ENCODE measurements around the gene NHERF2. TPM values are rescaled to one million over a fixed set of nuclear protein-coding genes. Genes with fewer than 3 reads are reported as not detected.

Gene NHERF2
- total and polyA plus RNA-seq, 2 of the 4 experiments (the other 2 are of a cell fraction): 18.6 to 77.8 TPM

- no peak within 1 kb of the TSS for H3K56ac ChIP-seq (ENCODE audit: extremely low read depth, insufficient read depth, low read length)
- H4K8ac ChIP-seq (ENCODE audit: low read depth in 2 of 2, low read length in 2 of 2): no peak within 1 kb of the TSS
- H3K9ac ChIP-seq (ENCODE audit: low read depth, low read length): no peak within 1 kb of the TSS
- no peak within 1 kb of the TSS for H3K14ac ChIP-seq (replicated peaks; ENCODE audit: low read depth, low read length)
- no peak within 1 kb of the TSS for H2BK15ac ChIP-seq (ENCODE audit: low read depth, low read length)
- no TSS peak for BruUV-seq (replicated peaks)
- H3K27ac ChIP-seq (ENCODE audit: insufficient read depth, low read length): no peak within 1 kb of the TSS
- H2AK9ac ChIP-seq (replicated peaks; ENCODE audit: low read depth, low read length, poor library complexity): peak within 1 kb of the TSS; percentile 65
- no peak for ATAC-seq (ENCODE audit: low read depth)
- H3K18ac ChIP-seq (ENCODE audit: low read depth, low read length): no peak within 1 kb of the TSS
- H3K27me3 ChIP-seq (ENCODE audit: control insufficient read depth, insufficient read depth, low read length): peaks cover 31% of the 10 kb centered on the region; the same call in 1 of the 2 replicates
- DNase-seq: no peak
- H2BK5ac ChIP-seq (ENCODE audit: low read depth, low read length, poor library complexity, severe bottlenecking): no peak within 1 kb of the TSS
- peaks cover 9% of the 10 kb centered on the region for H3K9me1 ChIP-seq (ENCODE audit: insufficient read depth, low read length)
- H4K91ac ChIP-seq (ENCODE audit: insufficient read depth, low read depth, low read length): no peak within 1 kb of the TSS
- H2BK20ac ChIP-seq (ENCODE audit: low read depth, low read length): no peak within 1 kb of the TSS
- intact Hi-C loops (cut with micrococcal nuclease): no loop called here
- no peaks in the 10 kb centered on the region for H3K9me3 ChIP-seq (ENCODE audit: control insufficient read depth, insufficient read depth, low read length)
- no peak within 1 kb of the TSS for H2AK5ac ChIP-seq (ENCODE audit: low read depth, low read length)
- ChIA-PET POLR2A (ENCODE audit: unreplicated experiment) (no interaction called here), CTCF (interaction anchor here (1.3 kb wide), 2 partner anchors 23 to 159 kb away, joined by 3 to 5 read pairs; no protein-coding TSS in a partner anchor)
- no peak within 1 kb of the TSS for H2BK120ac ChIP-seq (ENCODE audit: low read depth, low read length)
- dilution Hi-C loops (cut with HindIII; ENCODE audit: low sequenced_read_pairs, unreplicated experiment): no loop called here
- WGBS, 2 experiments (ENCODE audit: extremely low coverage in 2 of 2, insufficient read length in 1 of 2): no CpG with 5 or more reads among the region's 6 CpGs
- no peak within 1 kb of the TSS for H3K4me3 ChIP-seq (ENCODE audit: insufficient read depth, low read depth, low read length)
- peaks cover 8% of the 10 kb centered on the region for H3K4me1 ChIP-seq (ENCODE audit: control insufficient read depth, insufficient read depth, low read length)
- TF ChIP-seq ELK1 (IDR thresholded peaks at IDR 0.05; ENCODE audit: borderline replicate concordance, low read depth, low read length) (no peak), BHLHE40 (IDR thresholded peaks at IDR 0.05; ENCODE audit: low read depth, low read length) (no peak), CEBPB (IDR thresholded peaks at IDR 0.05; ENCODE audit: low read depth, low read length) (no peak), MAFK (IDR thresholded peaks at IDR 0.05; ENCODE audit: low read depth, low read length) (no peak), RAD21 (IDR thresholded peaks at IDR 0.05; ENCODE audit: low read length) (no peak), POLR2A (IDR thresholded peaks at IDR 0.05; ENCODE audit: low read depth, low read length) (no peak), RFX5 (IDR thresholded peaks at IDR 0.05; ENCODE audit: low read depth, low read length) (no peak), USF2 (IDR thresholded peaks at IDR 0.05; ENCODE audit: low read depth, low read length) (no peak), FOS (IDR thresholded peaks at IDR 0.05; ENCODE audit: low read depth, low read length) (no peak), MAZ (IDR thresholded peaks at IDR 0.05; ENCODE audit: borderline replicate concordance, low read depth, low read length) (no peak), CTCF (conservative IDR thresholded peaks at IDR 0.05; ENCODE audit: low read depth, low read length) (no peak), NFE2L2 (IDR thresholded peaks at IDR 0.05; ENCODE audit: low read depth, low read length) (no peak), CHD1 (IDR thresholded peaks at IDR 0.05; ENCODE audit: low read depth, low read length) (no peak), SMC3 (IDR thresholded peaks at IDR 0.05; ENCODE audit: low read depth, low read length) (no peak), RCOR1 (IDR thresholded peaks at IDR 0.05; ENCODE audit: insufficient replicate concordance, low read length) (no peak), MXI1 (IDR thresholded peaks at IDR 0.05; ENCODE audit: borderline replicate concordance, low read depth, low read length) (no peak)
- H3K23ac ChIP-seq (ENCODE audit: low read depth, low read length): no peak within 1 kb of the TSS
- in situ Hi-C loops (cut with MboI; ENCODE audit: low sequenced_read_pairs): no loop called here
- H3K79me1 ChIP-seq (ENCODE audit: low read depth in 1 of 2, low read length in 2 of 2): peaks cover 19 to 20% of the 10 kb centered on the region in 2 experiments
- H4K20me1 ChIP-seq (ENCODE audit: insufficient read depth, low read length): no peaks in the 10 kb centered on the region; the same call in none of the 2 replicates
- no peak within 1 kb of the TSS for H3K4me2 ChIP-seq (ENCODE audit: low read depth, low read length)
- no peak within 1 kb of the TSS for H2AFZ ChIP-seq (replicated peaks; ENCODE audit: low read length, poor library complexity)
- no peak within 1 kb of the TSS for H4K5ac ChIP-seq (ENCODE audit: low read depth, low read length)
- H3K4ac ChIP-seq (ENCODE audit: low read depth, low read length): no peak within 1 kb of the TSS
- H3K36me3 ChIP-seq (ENCODE audit: control insufficient read depth, insufficient read depth, low read length): peaks cover 34% of the 10 kb centered on the region
These were observed 45.3 kb upstream of the NHERF2 start, which contains the start of gene NOXO1 for GRCh38 chr16:1981398-1981836. TSS of gene NOXO1 (minus strand) at chr16:1981469. CDS start at chr16:1981179, 290 bp downstream.
